Activated naive CD8-positive, alpha-beta T cell treated with anti-CD3 and anti-CD28 coated beads, Interleukin-2, amount 10 ng/mL, durations not matched to agents 7 days and 5 days (primary cell): ENCODE results near the gene RBM10. TPM values are rescaled to one million over a fixed set of nuclear protein-coding genes. Genes with fewer than 3 reads are reported as not detected.
A peak's percentile ranks its signal among the peaks of the same experiment; 100 is the strongest.

Source experiments
- ATAC-seq: fragments of 150-1000 bp; cut with Tn5 transposase; one replicate; pipeline ENCODE4 v1.10.0; 2021; ENCODE audit warnings: low read depth, moderate library complexity
- POLR2A ChIA-PET: fragments of 350-600 bp; sonication (Branson Sonifier 250); formaldehyde crosslinking; loops from one replicate; lab custom pipeline; 2021; ENCODE audit warnings: antibody characterized with exemption; lab: Charles Lee
- DNase-seq: peaks from one replicate; pipeline ENCODE4 v3.0.0; 2021
- H3K27ac Mint-ChIP-seq: one replicate; pipeline ENCODE4 v1.8.0; 2022; ENCODE audit warnings: mild to moderate bottlenecking, mixed read lengths
- H3K27me3 Mint-ChIP-seq: one replicate; pipeline ENCODE4 v1.8.0; 2022; ENCODE audit warnings: mild to moderate bottlenecking, moderate library complexity, mixed read lengths
- H3K36me3 Mint-ChIP-seq: one replicate; pipeline ENCODE4 v1.8.0; 2021; ENCODE audit warnings: mild to moderate bottlenecking, mixed read lengths
- H3K4me1 Mint-ChIP-seq: one replicate; pipeline ENCODE4 v1.8.0; 2021; ENCODE audit warnings: mixed read lengths
- H3K4me3 Mint-ChIP-seq: one replicate; pipeline ENCODE4 v1.8.0; 2022; ENCODE audit warnings: mild to moderate bottlenecking, moderate library complexity, mixed read lengths
- H3K9me3 Mint-ChIP-seq: one replicate; pipeline ENCODE4 v1.8.0; 2021; ENCODE audit warnings: mixed read lengths
- total RNA-seq, 2 experiments: library from RNA; stranded (reverse); gene quantifications; one replicate each; pipeline ENCODE4 v1.2.3, GENCODE V29; 2021

Gene RBM10
- total RNA-seq, 2 experiments from 2014 or later = 59.9 to 61.2 TPM

GRCh38 chrX:47226071-47226470 is 81.0 kb downstream of the RBM10 start:
- Mint-ChIP-seq H3K36me3 (peaks cover 12% of the 10 kb centered on the region), H3K27ac (no peak overlapping the region)

GRCh38 chrX:47226531-47227333 is 81.7 kb downstream of the RBM10 start:
- peaks cover 1% of the 10 kb centered on the region for H3K4me1 Mint-ChIP-seq
- no peak overlapping the region for H3K27ac Mint-ChIP-seq
- no peak overlapping the region for H3K4me3 Mint-ChIP-seq
- ATAC-seq (no peak), DNase-seq (no peak)
- H3K36me3 Mint-ChIP-seq = peaks cover 12% of the 10 kb centered on the region
- H3K9me3 Mint-ChIP-seq = no peaks in the 10 kb centered on the region
- POLR2A ChIA-PET = no interaction called here
- H3K27me3 Mint-ChIP-seq = no peaks in the 10 kb centered on the region

More at GRCh38 chrX:47226071-47226470, 81.0 kb downstream of the RBM10 start:
- ATAC-seq (no peak), DNase-seq (no peak)
- Mint-ChIP-seq H3K9me3 (no peaks in the 10 kb centered on the region), H3K4me1 (peaks cover 1% of the 10 kb centered on the region), H3K27me3 (no peaks in the 10 kb centered on the region), H3K4me3 (no peak overlapping the region)
- POLR2A ChIA-PET = no interaction called here

GRCh38 chrX:47227334-47227583 is 82.2 kb downstream of the RBM10 start:
- peaks cover 12% of the 10 kb centered on the region for H3K36me3 Mint-ChIP-seq
- POLR2A ChIA-PET = no interaction called here
- H3K4me3 Mint-ChIP-seq = no peak overlapping the region

GRCh38 chrX:47228550-47229270 is 83.7 kb downstream of the RBM10 start:
- Mint-ChIP-seq H3K27ac (no peak overlapping the region), H3K4me3 (no peak overlapping the region), H3K27me3 (no peaks in the 10 kb centered on the region), H3K36me3 (peaks cover 10% of the 10 kb centered on the region), H3K9me3 (no peaks in the 10 kb centered on the region), H3K4me1 (peaks cover 1% of the 10 kb centered on the region)
- POLR2A ChIA-PET = interaction anchor here (0.7 kb wide), 1 partner anchor 11 kb away, joined by 4 read pairs; no protein-coding TSS in a partner anchor
- ATAC-seq (no peak), DNase-seq (no peak)

More at GRCh38 chrX:47227334-47227583, 82.2 kb downstream of the RBM10 start:
- no peak overlapping the region for H3K27ac Mint-ChIP-seq
- ATAC-seq = no peak
- no peak for DNase-seq
- H3K9me3 Mint-ChIP-seq = no peaks in the 10 kb centered on the region
- peaks cover 1% of the 10 kb centered on the region for H3K4me1 Mint-ChIP-seq
- H3K27me3 Mint-ChIP-seq = no peaks in the 10 kb centered on the region

DNA sequence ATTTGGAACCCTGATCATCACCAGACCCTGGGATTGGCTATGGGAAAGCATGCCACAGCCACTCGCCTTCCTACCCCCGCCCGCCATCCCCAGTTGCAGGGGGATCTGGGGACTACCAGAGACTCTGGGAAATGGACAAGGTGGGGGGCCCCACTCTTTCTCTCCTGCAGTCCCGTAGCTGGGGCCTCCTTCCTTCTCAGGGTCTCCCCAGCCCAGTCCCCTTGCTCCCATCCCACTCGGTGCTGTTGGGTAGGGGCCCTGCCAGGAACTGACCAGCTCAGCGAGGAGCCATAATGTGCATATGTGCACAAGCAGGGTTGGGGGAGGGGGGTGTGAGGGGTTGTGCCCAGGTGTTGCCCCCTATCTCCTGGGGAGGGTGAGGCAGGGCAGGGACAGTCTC is 84.4 kb downstream of the RBM10 start:
- H3K4me3 Mint-ChIP-seq = no peak overlapping the region
- H3K36me3 Mint-ChIP-seq = peaks cover 10% of the 10 kb centered on the region
- H3K4me1 Mint-ChIP-seq = peaks cover 1% of the 10 kb centered on the region
- DNase-seq (no peak), ATAC-seq (no peak)
- no peaks in the 10 kb centered on the region for H3K9me3 Mint-ChIP-seq
- no peak overlapping the region for H3K27ac Mint-ChIP-seq
- no peaks in the 10 kb centered on the region for H3K27me3 Mint-ChIP-seq
- POLR2A ChIA-PET = no interaction called here

GRCh38 chrX:47230136-47230868 is 85.3 kb downstream of the RBM10 start:
- POLR2A ChIA-PET = interaction anchor here (3.4 kb wide), 1 partner anchor 11 kb away, joined by 49 read pairs; the partner anchor contains the start of gene CDK16
- Mint-ChIP-seq H3K9me3 (no peaks in the 10 kb centered on the region), H3K4me1 (peaks cover 3% of the 10 kb centered on the region), H3K27me3 (no peaks in the 10 kb centered on the region), H3K36me3 (peaks cover 12% of the 10 kb centered on the region), H3K27ac (peak overlapping the region; percentile 4), H3K4me3 (no peak overlapping the region)
- ATAC-seq (no peak), DNase-seq (no peak)

DNA sequence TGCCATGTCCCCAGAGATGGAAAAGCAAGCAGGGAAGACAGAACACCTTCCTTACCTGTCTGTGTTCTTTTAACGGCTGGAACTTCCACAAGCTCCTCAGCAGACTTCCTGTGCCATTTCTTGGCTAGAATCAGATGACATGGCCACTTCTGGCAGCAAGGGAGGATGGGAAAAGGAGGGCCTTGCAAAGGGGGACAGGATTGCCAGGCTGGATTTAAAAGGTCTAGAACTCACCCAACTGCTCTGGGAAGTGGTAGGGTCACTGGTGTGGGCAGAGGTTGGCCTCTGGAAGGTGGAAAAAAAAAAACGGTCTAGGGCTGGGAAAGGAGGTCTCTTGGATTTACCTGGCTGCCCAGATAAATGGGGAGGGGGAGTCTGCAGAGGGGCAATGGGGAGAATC is 86.1 kb downstream of the RBM10 start:
- Mint-ChIP-seq H3K27me3 (no peaks in the 10 kb centered on the region), H3K4me1 (peaks cover 12% of the 10 kb centered on the region), H3K27ac (peak overlapping the region; percentile 51), H3K4me3 (no peak overlapping the region), H3K36me3 (peaks cover 17% of the 10 kb centered on the region), H3K9me3 (no peaks in the 10 kb centered on the region)
- POLR2A ChIA-PET = interaction anchor here (3.4 kb wide), 1 partner anchor 12 kb away, joined by 49 read pairs; the partner anchor contains the start of gene CDK16
- ATAC-seq (no peak), DNase-seq (no peak)

GRCh38 chrX:47232197-47232802 is 87.3 kb downstream of the RBM10 start:
- POLR2A ChIA-PET = interaction anchor here (0.6 to 3.4 kb wide), 6 partner anchors 13 to 150 kb away, joined by 3 to 49 read pairs (median 10); partner anchors contain the start of genes CDK16, NDUFB11 and RBM10
- DNase-seq (no peak), ATAC-seq (no peak)
- peaks cover 13% of the 10 kb centered on the region for H3K4me1 Mint-ChIP-seq
- H3K36me3 Mint-ChIP-seq = peaks cover 14% of the 10 kb centered on the region
- no peaks in the 10 kb centered on the region for H3K27me3 Mint-ChIP-seq
- peak overlapping the region; percentile 99 for H3K27ac Mint-ChIP-seq
- peak overlapping the region; percentile 96 for H3K4me3 Mint-ChIP-seq
- H3K9me3 Mint-ChIP-seq = no peaks in the 10 kb centered on the region

DNA sequence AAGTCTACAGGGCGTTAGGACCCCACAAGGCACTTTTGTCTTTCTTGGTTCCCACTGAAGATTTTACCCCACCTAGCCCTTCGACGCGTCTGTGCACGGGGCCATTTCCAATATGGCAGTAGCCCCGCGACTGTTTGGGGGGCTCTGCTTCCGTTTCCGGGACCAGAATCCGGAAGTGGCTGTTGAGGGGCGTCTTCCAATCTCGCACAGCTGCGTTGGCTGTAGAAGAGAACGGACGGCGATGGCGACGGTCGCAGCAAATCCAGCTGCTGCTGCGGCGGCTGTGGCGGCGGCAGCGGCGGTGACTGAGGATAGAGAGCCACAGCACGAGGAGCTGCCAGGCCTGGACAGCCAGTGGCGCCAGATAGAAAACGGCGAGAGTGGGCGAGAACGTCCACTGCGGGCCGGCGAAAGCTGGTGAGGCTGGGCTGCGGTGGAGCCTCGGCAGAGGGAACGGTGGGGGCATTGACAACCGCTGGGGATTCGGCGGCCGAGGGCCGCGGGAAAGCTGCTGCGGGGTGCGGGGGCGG is 87.8 kb downstream of the RBM10 start, which contains the start of gene USP11:
Gene USP11 (plus strand): TSS at position 207 of the 530 bp plus-strand sequence. CDS start 35 bp downstream, at position 242.
- Mint-ChIP-seq H3K27me3 (no peaks in the 10 kb centered on the region), H3K4me1 (peaks cover 13% of the 10 kb centered on the region)
- DNase-seq = peak; percentile 67

GRCh38 chrX:47233333-47234113 is 88.5 kb downstream of the RBM10 start:
- peak; percentile 91 for ATAC-seq
- H3K27me3 Mint-ChIP-seq = no peaks in the 10 kb centered on the region

More for the DNA sequence above, 87.8 kb downstream of the RBM10 start, which contains the start of gene USP11:
- Mint-ChIP-seq H3K36me3 (peaks cover 14% of the 10 kb centered on the region), H3K4me3 (peak within 1 kb of the TSS; percentile 96), H3K27ac (peak within 1 kb of the TSS; percentile 99), H3K9me3 (no peaks in the 10 kb centered on the region)
- ATAC-seq = peak; percentile 44
- POLR2A ChIA-PET = interaction anchor here (0.6 to 3.4 kb wide), 12 partner anchors 13 to 416 kb away, joined by 3 to 49 read pairs (median 4); partner anchors contain the start of genes CDK16, NDUFB11 and RBM10

DNA sequence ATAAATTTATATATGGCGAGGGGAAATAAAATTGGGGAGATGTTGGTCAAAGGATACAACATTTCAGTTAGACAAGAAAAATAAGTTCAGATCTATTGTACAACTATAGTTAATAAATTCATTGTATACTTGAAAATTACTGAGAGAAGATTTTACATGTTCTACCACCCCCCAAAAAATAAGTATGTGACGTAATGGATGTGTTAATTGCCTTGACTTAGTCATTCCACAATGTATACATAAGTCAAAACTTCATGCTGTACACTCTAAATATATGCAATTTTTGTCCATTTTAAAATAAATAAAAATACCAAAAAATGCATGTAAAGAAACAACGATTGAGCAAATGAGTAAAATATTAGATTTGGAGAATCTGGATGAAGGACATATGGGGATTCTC is 89.6 kb downstream of the RBM10 start:
- DNase-seq = no peak
- Mint-ChIP-seq H3K4me1 (peaks cover 13% of the 10 kb centered on the region), H3K27me3 (no peaks in the 10 kb centered on the region), H3K27ac (peak overlapping the region; percentile 63), H3K4me3 (peak overlapping the region; percentile 96), H3K36me3 (peaks cover 10% of the 10 kb centered on the region), H3K9me3 (no peaks in the 10 kb centered on the region)
- POLR2A ChIA-PET = no interaction called here
- ATAC-seq = no peak

More at GRCh38 chrX:47233333-47234113, 88.5 kb downstream of the RBM10 start:
- DNase-seq = peak; percentile 87
- peak overlapping the region; percentile 96 for H3K4me3 Mint-ChIP-seq
- peaks cover 14% of the 10 kb centered on the region for H3K36me3 Mint-ChIP-seq
- no peaks in the 10 kb centered on the region for H3K9me3 Mint-ChIP-seq
- H3K4me1 Mint-ChIP-seq = peaks cover 13% of the 10 kb centered on the region
- peak overlapping the region; percentile 99 for H3K27ac Mint-ChIP-seq
- POLR2A ChIA-PET = interaction anchor here (0.6 to 3.4 kb wide), 11 partner anchors 14 to 415 kb away, joined by 3 to 49 read pairs (median 3); partner anchors contain the start of genes CDK16, NDUFB11 and RBM10

GRCh38 chrX:47235691-47236103 is 90.7 kb downstream of the RBM10 start:
- peaks cover 13% of the 10 kb centered on the region for H3K4me1 Mint-ChIP-seq
- H3K27me3 Mint-ChIP-seq = no peaks in the 10 kb centered on the region
- DNase-seq (no peak), ATAC-seq (no peak)
- POLR2A ChIA-PET = no interaction called here
- H3K4me3 Mint-ChIP-seq = peak overlapping the region; percentile 71
- H3K27ac Mint-ChIP-seq = peak overlapping the region; percentile 43
- no peaks in the 10 kb centered on the region for H3K9me3 Mint-ChIP-seq
- H3K36me3 Mint-ChIP-seq = peaks cover 7% of the 10 kb centered on the region
